ENCODE data around the gene ZNF624. TPM values are rescaled to one million over a fixed set of nuclear protein-coding genes. Genes with fewer than 3 reads are reported as not detected.
A peak's percentile ranks its signal among the peaks of the same experiment; 100 is the strongest.
"Not testable (repeated sequence)": the region's sequence is repeated elsewhere in the genome, so short reads cannot be mapped to it uniquely, and the experiment has no call there.

ZNF624 gene
- 3.8 and 4.8 TPM in 2 replicates for total RNA-seq (2014; rRNA removed; shearing (Covaris generic); ENCODE audit: low replicate concordance)

- Histone ChIP-seq H3K9me3 (ENCODE audit: low read length) (no peaks in the 10 kb centered on the region), H3K27ac (ENCODE audit: low read length) (peak within 1 kb of the TSS; percentile 33; the same call in 1 of the 2 replicates), H3K4me2 (ENCODE audit: low read depth, low read length, poor library complexity, severe bottlenecking) (peak within 1 kb of the TSS; percentile 88), H2AFZ (ENCODE audit: low read length) (peak within 1 kb of the TSS; percentile 96), H4K20me1 (ENCODE audit: insufficient read depth, low read depth, low read length) (no peaks in the 10 kb centered on the region), H3K27me3 (ENCODE audit: low read length) (no peaks in the 10 kb centered on the region), H3K36me3 (ENCODE audit: insufficient read depth, low read length) (peaks cover 2% of the 10 kb centered on the region), H3K4me1 (ENCODE audit: low read length) (peaks cover 15% of the 10 kb centered on the region), H3K9ac (ENCODE audit: low read length) (peak within 1 kb of the TSS; percentile 92), H3K79me2 (ENCODE audit: low read length) (peaks cover 25% of the 10 kb centered on the region), H3K4me3 (ENCODE audit: low read length) (peak within 1 kb of the TSS; percentile 89), H3K9me2 (replicated peaks; ENCODE audit: insufficient read depth, low read length) (no peaks in the 10 kb centered on the region)
- peak; percentile 95 for DNase-seq
Observed at GRCh38 chr17:16653367-16654041, at the start of gene ZNF624. ZNF624 (minus strand) TSS chr17:16653850.

GRCh38 chr17:16697603-16698002 is 44.0 kb upstream of the ZNF624 start:
- not testable (repeated sequence) for H4K20me1 ChIP-seq (ENCODE audit: insufficient read depth, low read depth, low read length); H3K9me2 ChIP-seq (replicated peaks; ENCODE audit: insufficient read depth, low read length); H3K9ac ChIP-seq (ENCODE audit: low read length); H3K27me3 ChIP-seq (ENCODE audit: low read length); H3K27ac ChIP-seq (ENCODE audit: low read length); H3K36me3 ChIP-seq (ENCODE audit: insufficient read depth, low read length); H3K4me3 ChIP-seq (ENCODE audit: low read length); H3K4me1 ChIP-seq (ENCODE audit: low read length); DNase-seq; H3K4me2 ChIP-seq (ENCODE audit: low read depth, low read length, poor library complexity, severe bottlenecking); H2AFZ ChIP-seq (ENCODE audit: low read length); H3K9me3 ChIP-seq (ENCODE audit: low read length); H3K79me2 ChIP-seq (ENCODE audit: low read length)

GRCh38 chr17:16690447-16690846 is 36.8 kb upstream of the ZNF624 start:
- not testable (repeated sequence) for H3K9ac ChIP-seq (ENCODE audit: low read length); H3K9me2 ChIP-seq (replicated peaks; ENCODE audit: insufficient read depth, low read length); H3K79me2 ChIP-seq (ENCODE audit: low read length); DNase-seq; H3K4me3 ChIP-seq (ENCODE audit: low read length); H4K20me1 ChIP-seq (ENCODE audit: insufficient read depth, low read depth, low read length); H2AFZ ChIP-seq (ENCODE audit: low read length); H3K36me3 ChIP-seq (ENCODE audit: insufficient read depth, low read length); H3K27me3 ChIP-seq (ENCODE audit: low read length); H3K9me3 ChIP-seq (ENCODE audit: low read length); H3K27ac ChIP-seq (ENCODE audit: low read length); H3K4me1 ChIP-seq (ENCODE audit: low read length); H3K4me2 ChIP-seq (ENCODE audit: low read depth, low read length, poor library complexity, severe bottlenecking)

DNA sequence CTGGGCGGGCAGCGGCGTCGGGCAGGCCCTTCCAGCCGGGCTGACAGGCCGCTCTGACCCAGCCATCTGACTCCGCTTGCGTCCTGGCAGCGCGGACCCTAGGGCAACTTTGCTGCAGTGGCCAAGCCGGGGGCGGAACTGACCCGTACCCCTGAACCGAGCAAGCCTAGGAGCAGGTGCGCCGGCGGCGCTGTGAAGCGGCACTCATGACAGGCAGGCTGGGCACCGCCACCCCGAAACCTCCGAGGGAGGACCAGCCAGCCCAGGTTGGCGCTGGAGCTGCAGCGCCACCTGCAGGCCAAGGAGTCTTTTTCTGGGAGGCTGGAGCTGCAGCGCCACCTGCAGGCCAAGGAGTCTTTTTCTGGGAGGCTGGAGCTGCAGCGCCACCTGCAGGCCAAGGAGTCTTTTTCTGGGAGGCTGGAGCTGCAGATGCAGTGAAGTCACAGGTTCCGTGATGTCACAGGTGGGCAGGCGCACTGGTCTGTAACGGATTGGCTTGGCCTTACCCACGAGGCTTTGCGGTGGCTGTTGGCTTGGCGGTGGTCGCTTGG is 36.2 kb upstream of the ZNF624 start, which contains the start of gene CCDC144A:
Gene CCDC144A (plus strand): TSS at position 511 of the 551 bp plus-strand sequence. CDS start 160 bp downstream, outside the sequence.
- not testable (repeated sequence) for H3K4me1 ChIP-seq (ENCODE audit: low read length); H3K4me3 ChIP-seq (ENCODE audit: low read length); H3K27me3 ChIP-seq (ENCODE audit: low read length); H2AFZ ChIP-seq (ENCODE audit: low read length); H3K9me3 ChIP-seq (ENCODE audit: low read length); H3K79me2 ChIP-seq (ENCODE audit: low read length); H3K27ac ChIP-seq (ENCODE audit: low read length); H3K4me2 ChIP-seq (ENCODE audit: low read depth, low read length, poor library complexity, severe bottlenecking); H4K20me1 ChIP-seq (ENCODE audit: insufficient read depth, low read depth, low read length); H3K9ac ChIP-seq (ENCODE audit: low read length); H3K9me2 ChIP-seq (replicated peaks; ENCODE audit: insufficient read depth, low read length); H3K36me3 ChIP-seq (ENCODE audit: insufficient read depth, low read length)
- peak; percentile 71 for DNase-seq

GRCh38 chr17:16687151-16687550 is 33.5 kb upstream of the ZNF624 start:
- not testable (repeated sequence) for H3K79me2 ChIP-seq (ENCODE audit: low read length); H3K27ac ChIP-seq (ENCODE audit: low read length); H3K9ac ChIP-seq (ENCODE audit: low read length); H3K9me3 ChIP-seq (ENCODE audit: low read length); H3K4me1 ChIP-seq (ENCODE audit: low read length); H3K9me2 ChIP-seq (replicated peaks; ENCODE audit: insufficient read depth, low read length); DNase-seq; H3K27me3 ChIP-seq (ENCODE audit: low read length); H3K4me2 ChIP-seq (ENCODE audit: low read depth, low read length, poor library complexity, severe bottlenecking); H4K20me1 ChIP-seq (ENCODE audit: insufficient read depth, low read depth, low read length); H2AFZ ChIP-seq (ENCODE audit: low read length); H3K36me3 ChIP-seq (ENCODE audit: insufficient read depth, low read length); H3K4me3 ChIP-seq (ENCODE audit: low read length)

DNA sequence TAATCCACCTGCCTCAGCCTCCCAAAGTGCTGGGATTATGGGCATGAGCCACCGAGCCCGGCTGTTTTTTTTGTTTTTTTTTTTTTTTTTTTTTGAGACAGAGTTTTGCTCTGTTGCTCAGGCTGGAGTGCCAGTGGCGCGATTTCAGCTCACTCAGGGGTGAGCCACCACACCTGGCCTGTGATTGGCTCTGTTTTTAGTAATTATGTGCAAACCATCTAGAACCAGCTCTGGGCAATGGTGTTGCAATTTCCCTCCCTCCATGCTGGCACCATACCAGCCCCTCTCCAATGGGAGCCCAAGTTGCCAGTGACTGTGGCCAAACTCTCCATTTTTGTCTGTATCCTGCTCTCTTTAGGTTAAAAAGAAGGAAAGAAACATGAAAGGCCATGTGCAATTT is 32.4 kb upstream of the ZNF624 start:
- H3K9ac ChIP-seq (ENCODE audit: low read length); DNase-seq; H3K4me2 ChIP-seq (ENCODE audit: low read depth, low read length, poor library complexity, severe bottlenecking); H4K20me1 ChIP-seq (ENCODE audit: insufficient read depth, low read depth, low read length); H3K4me3 ChIP-seq (ENCODE audit: low read length); H3K9me3 ChIP-seq (ENCODE audit: low read length); H2AFZ ChIP-seq (ENCODE audit: low read length); H3K27ac ChIP-seq (ENCODE audit: low read length); H3K79me2 ChIP-seq (ENCODE audit: low read length); H3K27me3 ChIP-seq (ENCODE audit: low read length); H3K9me2 ChIP-seq (replicated peaks; ENCODE audit: insufficient read depth, low read length); H3K4me1 ChIP-seq (ENCODE audit: low read length); H3K36me3 ChIP-seq (ENCODE audit: insufficient read depth, low read length): not testable (repeated sequence)

DNA sequence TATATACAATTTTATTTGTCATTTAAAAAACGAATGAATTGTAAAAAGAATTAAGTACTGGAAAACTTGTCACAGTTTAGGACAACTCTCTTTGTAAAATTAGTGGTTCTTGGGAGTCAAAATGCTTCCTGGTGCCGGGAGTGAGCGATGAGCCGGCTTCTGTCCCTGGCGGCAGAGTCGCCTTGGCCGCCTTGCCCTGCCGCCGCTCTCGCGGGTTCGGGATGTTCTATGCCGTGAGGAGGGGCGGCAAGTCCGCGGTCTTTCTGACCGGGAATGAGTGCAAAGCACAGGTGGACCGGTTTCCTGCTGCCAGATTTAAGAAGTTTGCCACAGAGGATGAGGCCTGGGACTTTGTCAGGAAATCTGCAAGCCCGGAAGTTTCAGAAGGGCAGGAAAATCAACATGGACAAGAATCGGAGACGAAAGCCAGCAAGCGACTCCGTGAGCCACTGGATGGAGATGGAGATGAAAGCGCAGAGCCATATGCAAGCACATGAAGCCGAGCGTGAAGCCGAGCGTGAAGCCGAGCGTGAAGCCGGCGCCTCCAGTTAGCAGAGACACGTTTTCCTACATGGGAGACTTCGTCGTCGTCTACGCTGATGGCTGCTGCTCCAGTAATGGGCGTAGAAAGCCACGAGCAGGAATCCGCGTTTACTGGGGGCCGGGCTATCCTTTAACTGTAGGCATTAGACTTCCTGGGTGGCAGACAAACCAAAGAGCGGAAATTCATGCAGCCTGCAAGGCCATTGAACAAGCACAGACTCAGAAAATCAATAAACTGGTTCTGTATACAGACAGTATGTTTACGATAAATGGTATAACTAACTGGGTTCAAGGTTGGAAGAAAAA is 29.9 kb upstream of the ZNF624 start:
- not testable (repeated sequence) for H3K4me1 ChIP-seq (ENCODE audit: low read length); H2AFZ ChIP-seq (ENCODE audit: low read length); H4K20me1 ChIP-seq (ENCODE audit: insufficient read depth, low read depth, low read length); H3K79me2 ChIP-seq (ENCODE audit: low read length); H3K4me2 ChIP-seq (ENCODE audit: low read depth, low read length, poor library complexity, severe bottlenecking); H3K27ac ChIP-seq (ENCODE audit: low read length); H3K36me3 ChIP-seq (ENCODE audit: insufficient read depth, low read length); H3K27me3 ChIP-seq (ENCODE audit: low read length); H3K9me3 ChIP-seq (ENCODE audit: low read length); H3K9me2 ChIP-seq (replicated peaks; ENCODE audit: insufficient read depth, low read length); H3K4me3 ChIP-seq (ENCODE audit: low read length); DNase-seq; H3K9ac ChIP-seq (ENCODE audit: low read length)

- Histone ChIP-seq H3K4me2 (ENCODE audit: low read depth, low read length, poor library complexity, severe bottlenecking) (no peak overlapping the region), H3K36me3 (ENCODE audit: insufficient read depth, low read length) (no peaks in the 10 kb centered on the region), H3K4me1 (ENCODE audit: low read length) (no peaks in the 10 kb centered on the region), H3K9me2 (replicated peaks; ENCODE audit: insufficient read depth, low read length) (no peaks in the 10 kb centered on the region), H3K27ac (ENCODE audit: low read length) (no peak overlapping the region), H3K79me2 (ENCODE audit: low read length) (no peaks in the 10 kb centered on the region), H3K4me3 (ENCODE audit: low read length) (no peak overlapping the region), H3K9me3 (ENCODE audit: low read length) (no peaks in the 10 kb centered on the region), H4K20me1 (ENCODE audit: insufficient read depth, low read depth, low read length) (no peaks in the 10 kb centered on the region), H2AFZ (ENCODE audit: low read length) (no peak overlapping the region), H3K9ac (ENCODE audit: low read length) (no peak overlapping the region), H3K27me3 (ENCODE audit: low read length) (no peaks in the 10 kb centered on the region)
- DNase-seq = no peak
Observed at GRCh38 chr17:16676676-16677268, 23.1 kb upstream of the ZNF624 start.
